SK-N-MC (cell line): ENCODE data around the gene RPH3AL.

Experiments used
- EZH2 ChIP-seq: fragments of 200-600 bp; sonication (generic); IDR thresholded peaks from one replicate; pipeline ENCODE4 v1.6.1; 2017; ENCODE audit warnings: antibody characterized with exemption
- FOXP2 ChIP-seq: optimal IDR thresholded peaks from 2 replicates; pipeline ENCODE3; 2011; ENCODE audit warnings: mild to moderate bottlenecking, moderate library complexity; ENCODE audit not compliant: insufficient read depth; ENCODE audit errors: extremely low read length, control extremely low read depth
- POLR2AphosphoS5 ChIP-seq: IDR thresholded peaks from 2 replicates; pipeline ENCODE4 v1.6.1; 2012; ENCODE audit warnings: mild to moderate bottlenecking, low read depth, low read length, borderline replicate concordance

DNA sequence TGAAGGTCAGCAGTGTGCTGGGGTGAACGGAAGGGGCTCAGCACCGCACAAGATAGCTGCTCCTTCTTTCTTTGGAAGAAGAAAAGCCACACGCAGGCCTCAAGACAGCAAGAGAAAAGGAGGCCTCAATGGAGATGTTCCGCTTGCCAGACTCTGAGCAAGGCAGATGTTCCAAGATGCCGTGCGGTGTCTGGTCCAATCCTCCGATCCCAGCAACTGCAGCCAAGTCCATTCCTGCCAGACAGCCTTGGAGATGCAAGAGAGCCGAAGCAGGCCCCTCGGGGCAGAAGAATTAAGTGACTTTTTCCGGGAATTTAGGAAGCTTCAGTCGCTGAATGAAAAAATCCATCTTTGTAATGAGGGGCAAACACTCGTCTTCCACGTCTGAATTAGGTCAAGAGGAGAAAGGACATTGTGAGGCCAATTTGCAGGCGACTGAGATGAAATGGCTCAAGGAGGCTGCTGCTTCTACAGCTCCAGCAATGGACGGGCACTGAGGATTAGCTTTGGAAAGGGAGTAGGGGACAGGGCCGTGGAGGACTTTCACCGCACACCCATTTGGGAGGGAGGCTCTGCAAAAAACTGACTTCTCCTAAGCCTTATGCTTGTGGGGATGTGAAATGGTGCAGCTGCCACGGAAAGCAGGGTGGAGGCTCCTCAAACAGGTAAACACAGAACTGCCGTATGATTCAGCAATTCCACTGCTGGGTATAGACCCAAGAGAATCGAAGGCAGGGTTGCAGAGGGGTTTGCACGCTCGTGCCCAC is 44.7 kb downstream of the RPH3AL start:
- TF ChIP-seq EZH2 (no peak), POLR2AphosphoS5 (no peak), FOXP2 (no peak)
